Neuronal stem cell (in vitro differentiated cells): Measurements from ENCODE around the gene NTNG1.
A peak's percentile ranks its signal among the peaks of the same experiment; 100 is the strongest.

Experiments
- DNase-seq: peaks from one replicate; pipeline ENCODE4 v3.0.0-alpha.2; 2013; ENCODE audit warnings: low spot score
- H2AFZ ChIP-seq: one replicate; pipeline ENCODE4 v1.6.1; 2013; ENCODE audit warnings: mild to moderate bottlenecking, low read length, inconsistent platforms
- H2AK5ac ChIP-seq: 2 replicates; pipeline ENCODE4 v1.6.1; 2013; ENCODE audit warnings: low read depth, mild to moderate bottlenecking, inconsistent platforms, low read length, moderate library complexity, mixed read lengths
- H2BK120ac ChIP-seq: 2 replicates; pipeline ENCODE4 v1.6.1; 2013; ENCODE audit warnings: low read depth, mild to moderate bottlenecking, inconsistent platforms, low read length, moderate library complexity, mixed read lengths
- H2BK12ac ChIP-seq: one replicate; pipeline ENCODE4 v1.6.1; 2013; ENCODE audit warnings: low read length, inconsistent platforms
- H2BK15ac ChIP-seq: 2 replicates; pipeline ENCODE4 v1.6.1; 2013; ENCODE audit warnings: mild to moderate bottlenecking, low read length, inconsistent platforms, mixed read lengths
- H2BK5ac ChIP-seq: one replicate; pipeline ENCODE4 v1.6.1; 2013; ENCODE audit warnings: inconsistent platforms, mild to moderate bottlenecking, low read length, moderate library complexity
- H3K14ac ChIP-seq: one replicate; pipeline ENCODE4 v1.6.1; 2013; ENCODE audit warnings: low read length, inconsistent platforms
- H3K18ac ChIP-seq: 2 replicates; pipeline ENCODE4 v1.6.1; 2013; ENCODE audit warnings: low read length, inconsistent platforms
- H3K23ac ChIP-seq: 2 replicates; pipeline ENCODE4 v1.6.1; 2013; ENCODE audit warnings: low read depth, mild to moderate bottlenecking, mixed read lengths, low read length, inconsistent platforms; ENCODE audit not compliant: poor library complexity
- H3K27ac ChIP-seq: replicated peaks from 3 replicates; pipeline ENCODE4 v1.5.1; 2013; ENCODE audit warnings: low read length, inconsistent platforms
- H3K27me3 ChIP-seq, 3 experiments: 2 replicates each; pipeline ENCODE4 v1.6.1; 2013; ENCODE audit warnings: low read length in 3 of 3, mild to moderate bottlenecking in 2 of 3, inconsistent platforms in 1 of 3, low read depth in 1 of 3, mixed read lengths in 1 of 3, moderate library complexity in 1 of 3; ENCODE audit not compliant: control insufficient read depth in 3 of 3, insufficient read depth in 3 of 3
- H3K36me3 ChIP-seq, 2 donors: replicated peaks in 1 of 2; 2 replicates each; pipeline ENCODE4 v1.6.1; 2013; ENCODE audit warnings: low read length in 2 of 2; ENCODE audit not compliant: control insufficient read depth in 2 of 2, insufficient read depth in 2 of 2
- H3K4ac ChIP-seq: 2 replicates; pipeline ENCODE4 v1.6.1; 2013; ENCODE audit warnings: inconsistent platforms, mild to moderate bottlenecking, low read length, moderate library complexity
- H3K4me1 ChIP-seq, 2 donors: 1 replicate in 1 of 2; 2 replicates in 1 of 2; pipeline ENCODE4 v1.6.1; 2013; ENCODE audit warnings: low read length in 2 of 2, low read depth in 1 of 2; ENCODE audit not compliant: control insufficient read depth in 2 of 2, insufficient read depth in 1 of 2
- H3K4me2 ChIP-seq: one replicate; pipeline ENCODE4 v1.6.1; 2013; ENCODE audit warnings: mild to moderate bottlenecking, low read length, inconsistent platforms; ENCODE audit not compliant: insufficient read depth, poor library complexity, severe bottlenecking
- H3K4me3 ChIP-seq, 2 donors: 2 replicates each; pipeline ENCODE4 v1.5.1; 2013; ENCODE audit warnings: low read length in 2 of 2, mild to moderate bottlenecking in 2 of 2, inconsistent platforms in 1 of 2, moderate library complexity in 1 of 2
- H3K79me1 ChIP-seq: one replicate; pipeline ENCODE4 v1.6.1; 2013; ENCODE audit warnings: low read depth, mild to moderate bottlenecking, inconsistent platforms, low read length, moderate library complexity
- H3K9ac ChIP-seq: one replicate; pipeline ENCODE4 v1.6.1; 2013; ENCODE audit warnings: mild to moderate bottlenecking, low read depth, low read length, inconsistent platforms; ENCODE audit not compliant: poor library complexity
- H3K9me3 ChIP-seq, 2 donors: replicated peaks in 1 of 2; 2 replicates each; pipeline versions ENCODE3 to v1.6.1; 2013; ENCODE audit warnings: low read length in 2 of 2, mild to moderate bottlenecking in 2 of 2, inconsistent platforms in 1 of 2, low read depth in 1 of 2, mixed read lengths in 1 of 2, moderate library complexity in 1 of 2; ENCODE audit not compliant: control insufficient read depth in 2 of 2, insufficient read depth in 1 of 2
- H4K8ac ChIP-seq: one replicate; pipeline ENCODE4 v1.6.1; 2013; ENCODE audit warnings: low read depth, mild to moderate bottlenecking, inconsistent platforms, low read length, moderate library complexity
- H4K91ac ChIP-seq: one replicate; pipeline ENCODE4 v1.6.1; 2013; ENCODE audit warnings: low read length, low read depth, mild to moderate bottlenecking, inconsistent platforms; ENCODE audit not compliant: poor library complexity
- WGBS, 2 donors: extraction: QIAGEN DNeasy Blood & Tissue Kit; methylation state at CpG; one replicate each; pipeline ENCODE4 v1.1.7; 2013; ENCODE audit warnings: missing lambda C conversion rate in 2 of 2, mixed read lengths in 1 of 2; ENCODE audit not compliant: insufficient read length in 2 of 2, insufficient replicate concordance in 1 of 2; ENCODE audit errors: extremely low coverage in 2 of 2; 5-methylcytosine and 5-hydroxymethylcytosine counted together

NTNG1 gene

DNA sequence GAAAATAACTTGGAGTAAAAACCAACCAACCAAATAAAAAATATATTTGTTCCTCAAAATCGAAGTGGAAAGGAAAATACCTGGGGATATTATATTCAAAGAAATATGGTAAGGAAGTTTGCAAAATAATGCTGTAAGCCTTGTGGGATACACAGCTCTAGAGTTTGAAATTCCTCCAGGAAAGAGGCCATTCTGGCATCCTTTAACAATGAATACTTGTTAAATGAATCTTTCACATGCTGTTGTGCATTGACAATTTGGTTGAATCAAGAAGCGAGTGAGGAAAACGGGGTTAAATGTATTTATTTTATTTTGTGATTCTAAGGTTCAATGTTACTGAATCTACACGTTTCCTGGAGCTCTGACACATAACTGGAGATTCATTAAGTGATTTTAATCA, 30.5 kb upstream of the NTNG1 start:
- Histone ChIP-seq H3K18ac (no peak overlapping the region), H3K23ac (no peak overlapping the region), H3K4me2 (no peak overlapping the region), H4K8ac (no peak overlapping the region), H3K4me3 (no peak overlapping the region), H3K4ac (no peak overlapping the region), H3K27ac (no peak overlapping the region), H3K14ac (no peak overlapping the region), H3K36me3 (no peaks in the 10 kb centered on the region), H2AFZ (peak overlapping the region; percentile 1), H3K9me3 (no peaks in the 10 kb centered on the region), H2BK120ac (no peak overlapping the region), H2AK5ac (no peak overlapping the region), H2BK5ac (no peak overlapping the region), H2BK12ac (no peak overlapping the region), H3K27me3 (no peaks in the 10 kb centered on the region), H3K79me1 (no peaks in the 10 kb centered on the region), H4K91ac (no peak overlapping the region), H2BK15ac (no peak overlapping the region), H3K4me1 (peaks cover 0 to 1% of the 10 kb centered on the region in 2 donors), H3K9ac (no peak overlapping the region)
- DNase-seq, result no peak
- WGBS, 2 donors, result 100% methylated on average over 2 of the region's 4 CpGs; no CpG with 5 or more reads in 1 of the 2 donors

- H2BK12ac ChIP-seq, result no peak overlapping the region
- no peaks in the 10 kb centered on the region for H3K9me3 ChIP-seq
- H3K36me3 ChIP-seq, result no peaks in the 10 kb centered on the region
- no peak overlapping the region for H3K4ac ChIP-seq
- H3K79me1 ChIP-seq, result no peaks in the 10 kb centered on the region
- H3K23ac ChIP-seq, result no peak overlapping the region
- no peaks in the 10 kb centered on the region for H3K27me3 ChIP-seq
- H3K18ac ChIP-seq, result no peak overlapping the region
- H2BK15ac ChIP-seq, result no peak overlapping the region
- no peak overlapping the region for H2AFZ ChIP-seq
- no peak overlapping the region for H2BK5ac ChIP-seq
- no peak overlapping the region for H3K27ac ChIP-seq
- H3K4me2 ChIP-seq, result no peak overlapping the region
- H2AK5ac ChIP-seq, result no peak overlapping the region
- H3K9ac ChIP-seq, result no peak overlapping the region
- H3K4me3 ChIP-seq, result no peak overlapping the region
- no peaks in the 10 kb centered on the region for H3K4me1 ChIP-seq
- H3K14ac ChIP-seq, result no peak overlapping the region
- H4K8ac ChIP-seq, result no peak overlapping the region
- no peak for DNase-seq
- no peak overlapping the region for H2BK120ac ChIP-seq
- H4K91ac ChIP-seq, result no peak overlapping the region
These were observed 24.5 kb upstream of the NTNG1 start for GRCh38 chr1:107116306-107116790.

DNA sequence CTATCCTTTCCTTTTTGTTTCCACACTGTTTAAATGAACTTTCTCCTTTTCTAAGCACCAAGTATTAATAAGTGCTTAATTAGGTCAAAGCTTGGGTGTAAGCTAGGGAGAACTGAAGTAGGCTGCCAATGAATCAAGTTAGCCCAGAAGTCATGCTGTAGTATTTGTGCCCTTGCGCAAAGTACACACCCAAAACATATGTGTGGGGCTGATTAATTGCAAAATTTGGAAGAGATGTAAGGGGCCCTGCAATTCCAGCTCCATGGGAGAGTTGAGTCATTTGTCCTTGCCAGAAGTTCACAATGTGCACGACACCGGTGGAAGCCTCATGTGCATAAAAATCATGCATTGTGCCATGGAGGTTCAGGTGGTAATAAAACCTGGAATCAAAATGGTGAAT, 18.6 kb upstream of the NTNG1 start:
- Histone ChIP-seq H4K91ac (no peak overlapping the region), H3K18ac (no peak overlapping the region), H3K4ac (no peak overlapping the region), H3K79me1 (no peaks in the 10 kb centered on the region), H2AK5ac (no peak overlapping the region), H3K27me3 (no peaks in the 10 kb centered on the region), H3K4me3 (no peak overlapping the region), H2BK120ac (no peak overlapping the region), H3K14ac (no peak overlapping the region), H3K36me3 (no peaks in the 10 kb centered on the region), H3K9me3 (no peaks in the 10 kb centered on the region), H2BK15ac (no peak overlapping the region), H3K4me1 (no peaks in the 10 kb centered on the region), H3K9ac (no peak overlapping the region), H3K23ac (no peak overlapping the region), H2AFZ (no peak overlapping the region), H2BK12ac (no peak overlapping the region), H3K4me2 (no peak overlapping the region), H4K8ac (no peak overlapping the region), H2BK5ac (no peak overlapping the region), H3K27ac (no peak overlapping the region)
- DNase-seq, result no peak
- no CpG with 5 or more reads among the region's 3 CpGs for WGBS, 2 donors

- H3K36me3 ChIP-seq, result no peaks in the 10 kb centered on the region
- H2BK5ac ChIP-seq, result no peak overlapping the region
- H3K14ac ChIP-seq, result no peak overlapping the region
- H3K4me2 ChIP-seq, result no peak overlapping the region
- H3K4me1 ChIP-seq, result no peaks in the 10 kb centered on the region
- DNase-seq, result no peak
- no peak overlapping the region for H2BK120ac ChIP-seq
- H3K79me1 ChIP-seq, result no peaks in the 10 kb centered on the region
- H2BK15ac ChIP-seq, result no peak overlapping the region
- no peak overlapping the region for H4K91ac ChIP-seq
- H3K9me3 ChIP-seq, result no peaks in the 10 kb centered on the region
- no peak overlapping the region for H3K4ac ChIP-seq
- H2AFZ ChIP-seq, result no peak overlapping the region
- no peak overlapping the region for H4K8ac ChIP-seq
- no peak overlapping the region for H3K23ac ChIP-seq
- H2AK5ac ChIP-seq, result no peak overlapping the region
- no peak overlapping the region for H3K4me3 ChIP-seq
- no CpG with 5 or more reads among the region's 1 CpG for WGBS, 2 donors
- H2BK12ac ChIP-seq, result no peak overlapping the region
- H3K18ac ChIP-seq, result no peak overlapping the region
- H3K9ac ChIP-seq, result no peak overlapping the region
- no peaks in the 10 kb centered on the region for H3K27me3 ChIP-seq
- no peak overlapping the region for H3K27ac ChIP-seq
These were observed 17.1 kb upstream of the NTNG1 start for GRCh38 chr1:107123741-107124140.
